ENCODE results near the gene ITGB6. TPM values are rescaled to one million over a fixed set of nuclear protein-coding genes. Genes with fewer than 3 reads are reported as not detected.

The ITGB6 gene
- total RNA-seq, 1 donor from 2014 or later = 21.1 TPM

DNA sequence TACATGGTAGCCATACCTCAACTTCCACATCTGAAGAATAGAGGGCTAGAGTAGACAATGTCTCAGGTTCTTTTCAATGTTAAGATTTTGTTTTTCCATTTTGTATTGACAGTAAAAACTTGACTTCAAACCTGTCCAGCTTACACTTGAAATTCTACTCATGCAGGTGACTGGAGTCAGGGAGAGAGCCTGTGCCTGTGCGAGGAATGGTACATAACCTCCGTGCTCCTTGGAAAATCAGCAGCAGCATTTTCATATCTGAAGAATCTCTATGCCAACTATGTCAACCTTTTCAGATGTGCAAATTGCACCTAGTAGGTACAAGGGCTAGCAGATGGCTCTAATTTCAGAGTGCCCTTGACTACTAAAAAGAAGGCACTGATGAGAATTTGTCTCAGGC, 139.8 kb downstream of the ITGB6 start:
- Histone ChIP-seq H3K27me3 (ENCODE audit: control insufficient read depth, insufficient read depth, low read length) (no peaks in the 10 kb centered on the region), H3K4me3 (ENCODE audit: low read depth, low read length) (no peak overlapping the region), H3K36me3 (ENCODE audit: control insufficient read depth, insufficient read depth, low read length) (no peaks in the 10 kb centered on the region)
- TF ChIP-seq, protein P1, sequence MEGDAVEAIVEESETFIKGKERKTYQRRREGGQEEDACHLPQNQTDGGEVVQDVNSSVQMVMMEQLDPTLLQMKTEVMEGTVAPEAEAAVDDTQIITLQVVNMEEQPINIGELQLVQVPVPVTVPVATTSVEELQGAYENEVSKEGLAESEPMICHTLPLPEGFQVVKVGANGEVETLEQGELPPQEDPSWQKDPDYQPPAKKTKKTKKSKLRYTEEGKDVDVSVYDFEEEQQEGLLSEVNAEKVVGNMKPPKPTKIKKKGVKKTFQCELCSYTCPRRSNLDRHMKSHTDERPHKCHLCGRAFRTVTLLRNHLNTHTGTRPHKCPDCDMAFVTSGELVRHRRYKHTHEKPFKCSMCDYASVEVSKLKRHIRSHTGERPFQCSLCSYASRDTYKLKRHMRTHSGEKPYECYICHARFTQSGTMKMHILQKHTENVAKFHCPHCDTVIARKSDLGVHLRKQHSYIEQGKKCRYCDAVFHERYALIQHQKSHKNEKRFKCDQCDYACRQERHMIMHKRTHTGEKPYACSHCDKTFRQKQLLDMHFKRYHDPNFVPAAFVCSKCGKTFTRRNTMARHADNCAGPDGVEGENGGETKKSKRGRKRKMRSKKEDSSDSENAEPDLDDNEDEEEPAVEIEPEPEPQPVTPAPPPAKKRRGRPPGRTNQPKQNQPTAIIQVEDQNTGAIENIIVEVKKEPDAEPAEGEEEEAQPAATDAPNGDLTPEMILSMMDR (IDR thresholded peaks at IDR 0.05; ENCODE audit: insufficient read depth, low read length, severe bottlenecking) = no peak
- no peak for DNase-seq (ENCODE audit: low read depth)
- FAIRE-seq = no peak

DNA sequence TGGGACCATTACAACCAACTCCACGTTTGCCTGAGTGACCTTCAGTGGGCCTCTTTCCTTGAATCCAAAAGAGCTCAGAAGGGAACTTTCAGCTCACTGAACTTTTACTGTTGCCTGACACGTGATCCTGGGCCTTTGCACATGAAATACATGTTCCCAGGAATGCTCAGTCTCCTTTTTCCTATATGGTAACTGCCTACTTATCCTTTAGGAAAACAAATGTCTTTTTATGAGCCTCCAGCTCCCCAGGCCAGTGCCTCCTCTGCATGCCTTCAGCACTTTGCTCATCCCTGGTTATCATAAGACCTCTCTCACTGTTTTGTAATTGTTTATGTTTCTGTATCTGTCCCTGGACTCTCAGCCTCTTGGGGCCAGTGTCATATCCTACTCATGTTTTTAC, 142.7 kb downstream of the ITGB6 start:
- DNase-seq (ENCODE audit: low read depth) = no peak
- Histone ChIP-seq H3K36me3 (ENCODE audit: control insufficient read depth, insufficient read depth, low read length) (no peaks in the 10 kb centered on the region), H3K4me3 (ENCODE audit: low read depth, low read length) (no peak overlapping the region), H3K27me3 (ENCODE audit: control insufficient read depth, insufficient read depth, low read length) (no peaks in the 10 kb centered on the region)
- FAIRE-seq = no peak
- TF ChIP-seq, protein P1 (IDR thresholded peaks at IDR 0.05; ENCODE audit: insufficient read depth, low read length, severe bottlenecking) = no peak

DNA sequence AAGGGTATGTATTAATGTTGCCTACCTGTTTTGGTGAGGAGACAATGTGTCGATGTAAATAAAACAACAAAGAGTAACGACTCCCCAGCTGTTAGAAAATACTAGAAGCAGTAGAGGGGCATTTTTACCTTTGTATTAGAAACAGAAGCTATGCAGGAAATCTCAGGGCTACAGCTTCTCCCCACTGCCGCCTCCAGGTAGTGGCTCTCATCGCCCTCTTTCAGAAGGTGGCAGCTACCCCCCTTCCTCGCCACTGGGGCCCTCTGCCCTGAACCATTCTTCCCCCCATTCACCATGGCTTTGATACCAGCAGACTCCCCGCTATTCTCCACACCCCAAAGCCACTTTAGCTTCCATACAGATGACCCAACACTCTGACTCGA, 144.4 kb downstream of the ITGB6 start:
- FAIRE-seq (no peak), DNase-seq (ENCODE audit: low read depth) (no peak)
- no peaks in the 10 kb centered on the region for H3K36me3 ChIP-seq (ENCODE audit: control insufficient read depth, insufficient read depth, low read length)
- no peaks in the 10 kb centered on the region for H3K27me3 ChIP-seq (ENCODE audit: control insufficient read depth, insufficient read depth, low read length)
- TF ChIP-seq, protein P1 (IDR thresholded peaks at IDR 0.05; ENCODE audit: insufficient read depth, low read length, severe bottlenecking) = no peak
- no peak overlapping the region for H3K4me3 ChIP-seq (ENCODE audit: low read depth, low read length)

DNA sequence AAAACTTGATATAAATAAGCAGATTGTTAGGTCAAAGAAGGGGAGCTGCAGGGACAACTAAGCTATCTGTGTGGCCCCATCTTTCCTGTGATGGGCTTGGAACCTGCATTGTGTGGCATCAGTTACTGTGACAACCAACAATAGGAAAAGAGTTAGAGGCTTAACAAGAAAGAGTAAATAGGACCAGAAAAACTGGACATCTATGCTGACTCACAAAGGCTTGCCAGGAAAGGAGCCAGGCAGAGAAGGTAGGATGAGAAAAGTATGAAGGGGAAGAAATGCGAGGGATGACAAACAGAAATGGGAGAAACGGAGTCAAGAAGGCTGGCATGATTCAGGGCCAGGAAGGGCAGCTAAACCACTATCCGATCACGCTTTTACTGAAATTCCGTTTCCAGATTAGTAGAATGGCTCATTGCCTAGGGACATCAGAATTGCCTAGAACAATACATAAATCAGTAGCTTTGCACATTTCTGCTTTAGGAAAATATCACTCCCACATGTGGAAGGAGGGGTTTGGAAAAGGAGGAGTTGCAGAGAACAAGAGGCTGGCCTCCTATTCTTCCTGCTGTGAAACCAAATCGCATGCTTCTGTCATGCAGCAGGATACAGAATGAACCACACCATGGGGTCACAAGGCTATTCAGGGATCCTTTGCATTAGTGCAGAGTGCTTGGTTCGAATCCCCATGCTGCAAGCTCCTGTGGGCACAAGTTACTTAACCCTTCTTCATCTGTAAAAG, 144.9 kb downstream of the ITGB6 start:
- no peak overlapping the region for H3K4me3 ChIP-seq (ENCODE audit: low read depth, low read length)
- DNase-seq (ENCODE audit: low read depth) (no peak), FAIRE-seq (no peak)
- no peaks in the 10 kb centered on the region for H3K27me3 ChIP-seq (ENCODE audit: control insufficient read depth, insufficient read depth, low read length)
- TF ChIP-seq, protein P1 (IDR thresholded peaks at IDR 0.05; ENCODE audit: insufficient read depth, low read length, severe bottlenecking) = no peak
- no peaks in the 10 kb centered on the region for H3K36me3 ChIP-seq (ENCODE audit: control insufficient read depth, insufficient read depth, low read length)

DNA sequence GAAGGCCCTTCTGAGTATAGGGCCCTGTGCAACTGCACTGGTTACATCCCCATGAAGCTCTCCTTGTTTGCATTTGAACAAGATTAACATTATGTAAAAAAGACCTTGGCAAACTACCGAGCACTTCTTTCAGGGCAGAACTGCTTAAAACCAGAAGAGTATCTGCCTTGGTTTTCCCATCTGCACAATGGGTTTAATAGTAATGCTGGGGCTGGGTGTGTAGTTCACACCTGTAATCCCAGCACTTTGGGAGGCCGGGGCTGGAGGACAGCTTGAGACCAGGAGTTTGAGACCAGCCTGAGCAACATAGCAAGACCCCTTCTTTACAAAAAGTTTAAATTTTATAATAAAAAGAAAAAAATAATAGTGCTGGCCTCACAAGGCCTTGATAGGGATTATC, 146.1 kb downstream of the ITGB6 start:
- Histone ChIP-seq H3K36me3 (ENCODE audit: control insufficient read depth, insufficient read depth, low read length) (no peaks in the 10 kb centered on the region), H3K4me3 (ENCODE audit: low read depth, low read length) (no peak overlapping the region), H3K27me3 (ENCODE audit: control insufficient read depth, insufficient read depth, low read length) (no peaks in the 10 kb centered on the region)
- DNase-seq (ENCODE audit: low read depth) (no peak), FAIRE-seq (no peak)
- TF ChIP-seq, protein P1 (IDR thresholded peaks at IDR 0.05; ENCODE audit: insufficient read depth, low read length, severe bottlenecking) = no peak

DNA sequence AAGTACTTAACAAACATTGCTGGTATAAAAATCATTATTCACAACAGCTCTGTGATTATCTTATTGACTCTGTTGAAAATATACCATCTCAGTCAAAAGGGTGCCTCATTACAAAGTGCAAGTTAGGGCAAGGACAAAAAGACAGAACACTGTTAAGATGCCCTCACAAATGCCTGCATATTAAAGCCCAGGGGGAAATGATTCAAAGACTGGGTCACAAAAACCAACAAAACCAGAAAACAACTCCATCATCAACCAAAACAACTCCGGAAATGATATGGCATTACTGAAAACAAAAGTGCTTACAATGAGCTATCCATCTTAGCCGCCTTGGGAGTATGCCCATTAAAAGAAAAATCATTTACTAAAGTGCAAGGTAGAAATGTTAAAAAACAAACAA, 147.5 kb downstream of the ITGB6 start:
- peak; percentile 7 for FAIRE-seq
- Histone ChIP-seq H3K27me3 (ENCODE audit: control insufficient read depth, insufficient read depth, low read length) (no peaks in the 10 kb centered on the region), H3K36me3 (ENCODE audit: control insufficient read depth, insufficient read depth, low read length) (no peaks in the 10 kb centered on the region), H3K4me3 (ENCODE audit: low read depth, low read length) (no peak overlapping the region)
- TF ChIP-seq, protein P1 (IDR thresholded peaks at IDR 0.05; ENCODE audit: insufficient read depth, low read length, severe bottlenecking) = no peak
- peak; percentile 40 for DNase-seq (ENCODE audit: low read depth)

Measured in bronchial epithelial cell (primary cell).